ENCODE data around the gene YES1. TPM values are rescaled to one million over a fixed set of nuclear protein-coding genes. Genes with fewer than 3 reads are reported as not detected.

Gene YES1
- total and polyA plus RNA-seq, 2 of the 13 experiments (the other 11 are each of a cell fraction or from before 2014, with no cell fraction given), result 17.2 to 70.8 TPM

- TF ChIP-seq ZSCAN29 (CRISPR knock-in tag; conservative IDR thresholded peaks at IDR 0.05) (no peak), YEATS2 (CRISPR knock-in tag; IDR thresholded peaks at IDR 0.05; ENCODE audit: borderline replicate concordance) (no peak), UBTF (CRISPR knock-in tag; IDR thresholded peaks at IDR 0.05) (peak; percentile 66), POGZ (CRISPR knock-in tag; IDR thresholded peaks at IDR 0.05) (peak; percentile 68; the same call in 1 of the 2 replicates), ZNF773 (CRISPR knock-in tag; IDR thresholded peaks at IDR 0.05; ENCODE audit: borderline replicate concordance) (no peak), BRCA1 (CRISPR knock-in tag; IDR thresholded peaks at IDR 0.05) (no peak), ZNF619 (CRISPR knock-in tag; IDR thresholded peaks at IDR 0.05) (no peak), ZNF10 (CRISPR knock-in tag; IDR thresholded peaks at IDR 0.05; ENCODE audit: borderline replicate concordance, low read depth) (no peak), SP5 (CRISPR knock-in tag; IDR thresholded peaks at IDR 0.05; ENCODE audit: borderline replicate concordance, low read depth) (no peak), TAF1 (CRISPR knock-in tag; IDR thresholded peaks at IDR 0.05) (peak; percentile 62), ELF1 (CRISPR knock-in tag; IDR thresholded peaks at IDR 0.05) (0 out of 2 replicates have a peak, but pooled peaks have one; percentile 17), IRF2 (CRISPR knock-in tag; IDR thresholded peaks at IDR 0.05) (peak; percentile 28; the same call in 1 of the 2 replicates), ZNF598 (CRISPR knock-in tag; IDR thresholded peaks at IDR 0.05; ENCODE audit: borderline replicate concordance) (no peak), SMAD9 (CRISPR knock-in tag; IDR thresholded peaks at IDR 0.05) (no peak), KLF13 (CRISPR knock-in tag; IDR thresholded peaks at IDR 0.05) (no peak), ZNF20 (CRISPR knock-in tag; IDR thresholded peaks at IDR 0.05) (0 out of 2 replicates have a peak, but pooled peaks have one; percentile 35), SNAI1 (CRISPR knock-in tag; IDR thresholded peaks at IDR 0.05; ENCODE audit: borderline replicate concordance) (no peak), ZNF329 (CRISPR knock-in tag; IDR thresholded peaks at IDR 0.05; ENCODE audit: low read depth) (no peak), ZNF207 (IDR thresholded peaks at IDR 0.05; ENCODE audit: borderline replicate concordance) (no peak), ZNF30 (CRISPR knock-in tag; IDR thresholded peaks at IDR 0.05) (peak; percentile 66; the same call in 1 of the 2 replicates), ZNF563 (CRISPR knock-in tag; IDR thresholded peaks at IDR 0.05) (0 out of 2 replicates have a peak, but pooled peaks have one; percentile 34), ATF1 (CRISPR knock-in tag; IDR thresholded peaks at IDR 0.05) (no peak), ZNF34 (CRISPR knock-in tag; IDR thresholded peaks at IDR 0.05; ENCODE audit: borderline replicate concordance) (no peak), HNF1A (IDR thresholded peaks at IDR 0.05; ENCODE audit: low read depth) (no peak), HNF1A (CRISPR knock-in tag; IDR thresholded peaks at IDR 0.05; ENCODE audit: borderline replicate concordance) (no peak; the same call in 1 of the 2 replicates)
These were observed 532 bp upstream of the YES1 start (continued) for GRCh38 chr18:812376-813171.

All from HepG2 (cell line).